ENCODE data around the gene NDC80. TPM values are rescaled to one million over a fixed set of nuclear protein-coding genes. Genes with fewer than 3 reads are reported as not detected.
"Not testable (repeated sequence)": the region's sequence is repeated elsewhere in the genome, so short reads cannot be mapped to it uniquely, and the experiment has no call there.

Gene NDC80
- total and polyA plus RNA-seq, 2 experiments from 2014 or later, result 8.4 to 23.2 TPM

DNA sequence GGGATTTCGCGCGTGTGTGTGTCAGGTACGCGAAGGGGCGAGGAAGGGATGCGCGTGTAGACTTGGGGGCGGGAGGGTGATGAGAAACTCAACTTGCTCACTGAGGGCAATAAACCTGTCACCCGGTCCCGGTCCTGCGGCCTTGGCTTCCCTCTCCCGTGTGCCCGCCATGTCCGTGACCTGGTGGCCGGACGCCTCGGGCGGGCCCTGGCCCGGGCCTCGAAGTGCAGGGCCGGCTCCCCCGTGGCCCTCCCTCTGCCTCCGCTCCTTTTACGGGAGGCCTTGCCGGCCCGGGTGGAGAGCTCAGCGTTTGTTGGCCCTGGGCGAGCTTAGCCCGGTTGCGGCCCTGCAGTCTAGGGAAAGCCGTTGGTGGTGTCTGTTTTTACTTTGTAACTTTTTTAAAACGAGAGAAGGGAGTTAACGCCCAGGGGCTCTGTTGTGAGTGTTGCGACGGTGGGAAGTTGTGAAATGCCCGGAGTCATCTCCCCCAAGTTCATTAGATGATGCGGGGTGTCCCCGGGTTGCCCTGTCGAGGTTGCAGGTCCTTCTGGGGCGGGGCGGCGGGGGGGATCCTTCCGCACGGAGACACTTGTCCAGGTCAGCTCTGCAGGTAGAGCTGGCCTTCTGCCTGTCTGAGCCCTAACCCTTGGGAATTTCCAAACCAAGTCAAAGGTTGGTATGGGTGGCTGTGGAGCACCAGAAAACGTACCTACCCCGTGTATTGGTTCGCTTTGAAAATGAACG lies 85.1 kb downstream of the NDC80 start:
- DNase-seq (ENCODE audit: low read depth in 1 of 2, low spot score in 1 of 2), result peak; percentile 56 to 75
- no peaks in the 10 kb centered on the region for H3K9me3 ChIP-seq (ENCODE audit: low read depth)
- H3K4me3 ChIP-seq, result peak overlapping the region; percentile 90
- TF ChIP-seq, protein P1, sequence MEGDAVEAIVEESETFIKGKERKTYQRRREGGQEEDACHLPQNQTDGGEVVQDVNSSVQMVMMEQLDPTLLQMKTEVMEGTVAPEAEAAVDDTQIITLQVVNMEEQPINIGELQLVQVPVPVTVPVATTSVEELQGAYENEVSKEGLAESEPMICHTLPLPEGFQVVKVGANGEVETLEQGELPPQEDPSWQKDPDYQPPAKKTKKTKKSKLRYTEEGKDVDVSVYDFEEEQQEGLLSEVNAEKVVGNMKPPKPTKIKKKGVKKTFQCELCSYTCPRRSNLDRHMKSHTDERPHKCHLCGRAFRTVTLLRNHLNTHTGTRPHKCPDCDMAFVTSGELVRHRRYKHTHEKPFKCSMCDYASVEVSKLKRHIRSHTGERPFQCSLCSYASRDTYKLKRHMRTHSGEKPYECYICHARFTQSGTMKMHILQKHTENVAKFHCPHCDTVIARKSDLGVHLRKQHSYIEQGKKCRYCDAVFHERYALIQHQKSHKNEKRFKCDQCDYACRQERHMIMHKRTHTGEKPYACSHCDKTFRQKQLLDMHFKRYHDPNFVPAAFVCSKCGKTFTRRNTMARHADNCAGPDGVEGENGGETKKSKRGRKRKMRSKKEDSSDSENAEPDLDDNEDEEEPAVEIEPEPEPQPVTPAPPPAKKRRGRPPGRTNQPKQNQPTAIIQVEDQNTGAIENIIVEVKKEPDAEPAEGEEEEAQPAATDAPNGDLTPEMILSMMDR (IDR thresholded peaks at IDR 0.05; ENCODE audit: low read depth, low read length), result no peak
- H3K36me3 ChIP-seq, result no peaks in the 10 kb centered on the region
- H3K4me1 ChIP-seq (ENCODE audit: low read depth), result peaks cover 9% of the 10 kb centered on the region
- H3K27me3 ChIP-seq, result peaks cover 31% of the 10 kb centered on the region
- H3K27ac ChIP-seq, result peak overlapping the region; percentile 98

DNA sequence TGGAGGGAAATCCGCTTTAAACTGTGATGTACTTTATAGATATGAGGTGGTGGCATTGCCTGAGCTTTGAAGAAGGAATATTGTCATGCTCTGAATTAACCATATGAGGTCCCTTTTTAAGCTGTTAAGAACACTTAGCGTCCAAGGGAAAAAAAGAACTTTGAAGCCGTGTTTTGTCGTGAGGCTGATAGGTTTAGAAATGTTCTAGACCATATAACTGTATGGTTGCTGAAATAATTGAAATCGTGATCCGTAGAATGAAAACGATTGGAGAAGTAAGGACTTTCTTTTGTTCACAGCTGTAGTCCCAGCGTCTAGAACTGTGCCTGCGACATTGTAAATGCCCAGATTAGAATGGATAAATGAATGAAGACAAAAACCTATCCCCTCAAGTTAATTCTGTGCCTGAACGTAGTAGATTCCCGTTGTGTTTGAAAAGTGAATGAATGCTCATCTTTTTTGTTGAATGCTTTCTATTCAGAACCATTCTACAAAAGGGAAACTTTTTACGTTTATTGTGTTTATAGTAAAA lies 85.7 kb downstream of the NDC80 start:
- no peak for DNase-seq (ENCODE audit: low read depth in 1 of 2, low spot score in 1 of 2)
- Histone ChIP-seq H3K27me3 (peaks cover 27% of the 10 kb centered on the region), H3K4me3 (peak overlapping the region; percentile 90), H3K9me3 (ENCODE audit: low read depth) (no peaks in the 10 kb centered on the region), H3K36me3 (no peaks in the 10 kb centered on the region), H3K27ac (peak overlapping the region; percentile 98), H3K4me1 (ENCODE audit: low read depth) (peaks cover 9% of the 10 kb centered on the region)
- TF ChIP-seq, protein P1 (IDR thresholded peaks at IDR 0.05; ENCODE audit: low read depth, low read length), result no peak

DNA sequence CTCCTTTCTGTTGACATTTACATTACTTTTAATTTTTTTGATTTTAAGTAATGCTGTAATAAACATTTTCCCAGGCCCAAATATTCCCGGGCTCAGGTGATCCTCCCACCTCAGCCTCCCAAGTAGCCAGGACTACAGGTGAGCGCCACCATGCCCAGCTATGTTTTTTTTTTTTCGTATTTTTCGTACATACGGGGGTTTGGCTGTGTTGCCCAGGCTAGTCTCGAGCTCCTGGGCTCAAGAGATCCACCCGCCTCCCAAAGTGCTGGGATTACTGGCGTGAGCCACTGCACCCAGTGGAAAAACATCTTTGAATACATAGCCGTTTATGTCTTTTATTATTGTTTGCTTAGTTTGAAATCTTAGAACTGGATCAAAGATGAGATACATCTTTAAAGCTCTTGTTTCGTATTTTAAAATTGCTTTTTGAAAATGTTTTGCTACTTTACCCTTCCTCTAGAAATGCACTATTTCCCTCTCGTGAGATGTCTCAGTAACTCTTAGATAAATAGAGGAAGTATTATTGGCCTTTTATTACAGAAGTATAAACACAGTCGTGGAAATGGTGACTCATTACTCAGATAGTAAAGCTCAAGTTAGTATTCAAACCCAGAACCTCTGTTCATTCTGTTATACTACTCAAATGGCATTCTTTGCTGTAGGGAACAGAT lies 86.6 kb downstream of the NDC80 start:
- DNase-seq (ENCODE audit: low read depth in 1 of 2, low spot score in 1 of 2), result peak in 1 of 2 donors; percentile 74
- no peaks in the 10 kb centered on the region for H3K36me3 ChIP-seq
- no peak overlapping the region for H3K27ac ChIP-seq
- TF ChIP-seq, protein P1 (IDR thresholded peaks at IDR 0.05; ENCODE audit: low read depth, low read length), result no peak
- peaks cover 19% of the 10 kb centered on the region for H3K27me3 ChIP-seq
- H3K4me3 ChIP-seq, result peak overlapping the region; percentile 90
- no peaks in the 10 kb centered on the region for H3K9me3 ChIP-seq (ENCODE audit: low read depth)
- H3K4me1 ChIP-seq (ENCODE audit: low read depth), result peaks cover 9% of the 10 kb centered on the region

DNA sequence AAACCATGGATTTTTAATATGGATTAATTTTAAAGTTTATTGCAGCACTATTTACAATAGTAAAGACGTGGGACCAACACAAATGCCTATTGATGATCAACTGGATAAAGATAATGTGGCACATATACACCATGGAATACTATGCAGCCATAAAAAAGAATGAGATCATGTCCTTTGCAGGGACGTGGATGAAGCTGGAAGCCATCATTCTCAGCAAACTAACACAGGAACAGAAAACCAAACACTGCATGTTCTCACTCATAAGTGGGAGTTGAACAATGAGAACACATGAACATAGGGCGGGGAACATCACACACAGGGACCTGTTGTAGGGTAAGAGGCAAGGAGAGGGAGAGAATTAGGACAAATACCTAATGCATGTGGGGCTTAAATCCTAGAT lies 89.5 kb downstream of the NDC80 start:
- H3K4me3 ChIP-seq; H3K4me1 ChIP-seq (ENCODE audit: low read depth); H3K27me3 ChIP-seq; H3K36me3 ChIP-seq; DNase-seq (ENCODE audit: low read depth in 1 of 2, low spot score in 1 of 2); H3K9me3 ChIP-seq (ENCODE audit: low read depth); H3K27ac ChIP-seq: not testable (repeated sequence)

DNA sequence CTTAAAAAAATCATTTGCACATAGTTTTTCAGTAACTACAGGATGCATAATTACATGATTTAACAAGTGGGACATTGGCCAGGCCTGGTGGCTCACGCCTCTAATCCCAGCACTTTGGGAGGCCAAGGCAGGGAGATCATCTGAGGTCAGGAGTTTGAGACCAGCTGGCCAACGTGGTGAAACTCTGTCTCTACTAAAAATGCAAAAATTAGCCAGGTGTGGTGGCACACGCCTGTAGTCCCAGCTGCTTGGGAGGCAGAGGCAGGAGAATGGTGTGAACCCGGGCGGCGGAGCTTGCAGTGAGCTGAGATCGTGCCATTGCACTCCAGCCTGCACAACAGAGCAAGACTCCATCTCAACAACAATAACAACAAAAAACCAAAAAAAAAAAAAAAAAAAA lies 90.9 kb downstream of the NDC80 start:
- not testable (repeated sequence) for H3K9me3 ChIP-seq (ENCODE audit: low read depth); DNase-seq (ENCODE audit: low read depth in 1 of 2, low spot score in 1 of 2); H3K4me1 ChIP-seq (ENCODE audit: low read depth); H3K27me3 ChIP-seq; H3K36me3 ChIP-seq; H3K4me3 ChIP-seq; H3K27ac ChIP-seq

DNA sequence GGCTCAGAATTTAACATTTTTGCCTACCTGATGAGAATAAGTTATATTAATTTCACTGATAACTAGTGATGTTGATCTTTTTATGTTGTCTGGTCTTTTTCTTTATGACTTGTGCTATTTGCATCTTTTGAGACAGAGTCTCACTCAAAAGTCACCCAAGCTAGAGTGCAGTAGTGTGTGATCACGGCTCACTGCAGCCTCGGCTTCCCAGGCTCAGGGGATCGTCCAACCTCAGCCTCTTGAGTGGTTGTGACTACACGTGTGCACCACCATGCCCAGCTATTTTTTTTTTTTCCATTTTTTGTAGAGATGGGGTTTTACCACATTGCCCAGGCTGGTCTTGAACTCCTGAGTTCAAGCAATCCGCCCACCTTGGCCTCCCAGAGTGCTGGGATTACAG lies 91.6 kb downstream of the NDC80 start:
- H3K4me3 ChIP-seq, result no peak overlapping the region
- TF ChIP-seq, protein P1 (IDR thresholded peaks at IDR 0.05; ENCODE audit: low read depth, low read length), result no peak
- DNase-seq (ENCODE audit: low read depth in 1 of 2, low spot score in 1 of 2), result no peak

More for the DNA sequence above, 91.6 kb downstream of the NDC80 start:
- H3K27me3 ChIP-seq, result no peaks in the 10 kb centered on the region
- no peak overlapping the region for H3K27ac ChIP-seq
- H3K9me3 ChIP-seq (ENCODE audit: low read depth), result no peaks in the 10 kb centered on the region
- peaks cover under 1% of the 10 kb centered on the region for H3K4me1 ChIP-seq (ENCODE audit: low read depth)
- H3K36me3 ChIP-seq, result peaks cover 12% of the 10 kb centered on the region

Other genes with a start within 250 kb of the NDC80 start
- gene METTL4, start 52 bp upstream of the NDC80 start, total RNA-seq, result 3.2 and 7.5 TPM in 2 replicates
- 5.6 and 11.7 TPM in 2 replicates for gene METTL4, start 52 bp upstream of the NDC80 start, polyA plus RNA-seq
- 34.1 and 54.2 TPM in 2 replicates for gene SMCHD1, start 84.2 kb downstream of the NDC80 start, total RNA-seq
- 18.9 and 22.1 TPM in 2 replicates for gene SMCHD1, start 84.2 kb downstream of the NDC80 start, polyA plus RNA-seq